ENCODE data around the gene RABEP2.
"Not testable (repeated sequence)": the region's sequence is repeated elsewhere in the genome, so short reads cannot be mapped to it uniquely, and the experiment has no call there.

RABEP2 gene

DNA sequence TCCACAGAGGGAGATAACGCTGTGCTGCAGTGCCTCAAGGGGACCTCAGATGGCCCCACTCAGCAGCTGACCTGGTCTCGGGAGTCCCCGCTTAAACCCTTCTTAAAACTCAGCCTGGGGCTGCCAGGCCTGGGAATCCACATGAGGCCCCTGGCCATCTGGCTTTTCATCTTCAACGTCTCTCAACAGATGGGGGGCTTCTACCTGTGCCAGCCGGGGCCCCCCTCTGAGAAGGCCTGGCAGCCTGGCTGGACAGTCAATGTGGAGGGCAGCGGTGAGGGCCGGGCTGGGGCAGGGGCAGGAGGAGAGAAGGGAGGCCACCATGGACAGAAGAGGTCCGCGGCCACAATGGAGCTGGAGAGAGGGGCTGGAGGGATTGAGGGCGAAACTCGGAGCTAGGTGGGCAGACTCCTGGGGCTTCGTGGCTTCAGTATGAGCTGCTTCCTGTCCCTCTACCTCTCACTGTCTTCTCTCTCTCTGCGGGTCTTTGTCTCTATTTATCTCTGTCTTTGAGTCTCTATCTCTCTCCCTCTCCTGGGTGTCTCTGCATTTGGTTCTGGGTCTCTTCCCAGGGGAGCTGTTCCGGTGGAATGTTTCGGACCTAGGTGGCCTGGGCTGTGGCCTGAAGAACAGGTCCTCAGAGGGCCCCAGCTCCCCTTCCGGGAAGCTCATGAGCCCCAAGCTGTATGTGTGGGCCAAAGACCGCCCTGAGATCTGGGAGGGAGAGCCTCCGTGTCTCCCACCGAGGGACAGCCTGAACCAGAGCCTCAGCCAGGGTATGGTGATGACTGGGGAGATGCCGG lies 7.5 kb upstream of the RABEP2 start:
- no peak for DNase-seq

DNA sequence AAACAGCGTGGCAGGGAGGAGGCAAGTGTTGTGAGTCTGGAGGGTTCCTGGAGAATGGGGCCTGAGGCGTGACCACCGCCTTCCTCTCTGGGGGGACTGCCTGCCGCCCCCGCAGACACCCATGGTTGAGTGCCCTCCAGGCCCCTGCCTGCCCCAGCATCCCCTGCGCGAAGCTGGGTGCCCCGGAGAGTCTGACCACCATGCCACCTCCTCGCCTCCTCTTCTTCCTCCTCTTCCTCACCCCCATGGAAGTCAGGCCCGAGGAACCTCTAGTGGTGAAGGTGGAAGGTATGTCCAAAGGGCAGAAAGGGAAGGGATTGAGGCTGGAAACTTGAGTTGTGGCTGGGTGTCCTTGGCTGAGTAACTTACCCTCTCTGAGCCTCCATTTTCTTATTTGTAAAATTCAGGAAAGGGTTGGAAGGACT lies 6.8 kb upstream of the RABEP2 start, which contains the start of gene CD19:
CD19 (plus strand) TSS at position 171 of the 425 bp plus-strand sequence; CDS start at position 201, 30 bp downstream.
- DNase-seq = no peak

DNA sequence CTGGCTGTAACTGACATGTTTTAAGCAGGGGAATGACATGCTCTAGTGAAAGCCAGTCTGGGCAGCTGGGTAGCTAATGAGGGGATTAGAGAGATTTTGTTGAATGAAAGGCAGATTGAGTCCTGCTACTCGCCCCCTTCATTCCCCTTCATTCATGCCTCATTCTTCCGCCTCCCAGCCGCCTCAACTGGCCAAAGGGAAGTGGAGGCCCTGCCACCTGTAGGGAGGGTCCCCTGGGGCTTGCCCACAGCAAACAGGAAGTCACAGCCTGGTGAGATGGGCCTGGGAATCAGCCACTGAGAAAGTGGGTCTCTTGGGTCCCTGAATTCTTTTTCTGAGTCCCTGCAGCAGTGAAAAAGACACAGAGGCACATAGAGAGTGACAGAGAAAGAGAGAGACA lies 5.6 kb upstream of the RABEP2 start:
- no peak for DNase-seq

DNA sequence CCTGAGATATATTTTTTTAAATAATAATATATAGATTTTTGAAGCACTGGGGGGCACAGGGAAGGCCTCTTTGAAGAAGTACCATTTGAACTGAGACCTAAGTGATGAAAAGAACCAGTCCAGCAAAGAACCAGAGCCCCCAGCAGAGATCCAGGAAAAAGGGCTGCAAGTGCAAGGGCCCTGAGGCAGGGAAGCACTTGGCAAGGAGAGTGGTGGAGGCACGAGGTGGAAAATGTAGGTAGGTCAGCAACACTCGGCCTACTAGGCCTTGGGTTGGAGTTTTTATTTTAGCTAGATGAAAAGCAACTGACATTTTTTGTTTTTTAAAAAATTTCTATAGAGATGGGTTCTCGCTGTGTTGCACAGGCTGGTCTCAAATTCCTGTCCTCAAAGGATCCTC lies 5.2 kb upstream of the RABEP2 start:
- DNase-seq = no peak

DNA sequence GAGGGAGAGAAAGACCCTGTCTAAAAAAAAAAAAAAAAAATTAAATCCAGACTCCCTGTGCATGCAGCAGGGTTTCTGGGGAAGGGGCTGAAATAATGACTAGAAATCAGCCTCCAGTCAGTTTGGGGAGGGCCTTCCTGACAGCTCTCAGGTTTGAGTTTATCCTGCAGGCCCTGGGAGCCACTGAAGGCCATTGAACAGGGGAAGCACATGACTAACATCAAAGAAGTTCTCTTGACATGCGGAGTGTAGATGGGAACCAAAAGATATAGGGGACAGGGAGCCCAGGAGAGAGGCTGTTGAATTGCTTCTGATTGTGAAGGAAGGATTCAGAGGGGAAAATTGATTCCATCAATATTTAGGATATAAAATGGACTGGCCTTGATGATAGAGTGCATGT lies 2.8 kb upstream of the RABEP2 start:
- no peak for DNase-seq

DNA sequence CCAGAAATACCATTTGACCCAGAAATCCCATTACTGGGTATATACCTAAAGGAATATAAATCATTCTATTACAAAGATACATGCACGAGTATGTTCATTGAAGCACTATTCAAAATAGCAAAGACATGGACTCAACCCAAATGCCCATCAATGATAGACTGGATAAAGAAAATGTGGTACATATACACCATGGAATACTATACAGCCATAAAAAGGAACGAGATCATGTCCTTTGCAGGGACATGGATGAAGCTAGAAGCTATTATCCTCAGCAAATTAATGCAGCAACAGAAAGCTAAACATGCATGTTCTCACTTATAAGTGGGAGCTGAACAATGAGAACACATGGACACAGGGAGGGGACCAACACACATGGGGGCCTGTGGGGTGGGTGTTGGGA lies 1.2 kb upstream of the RABEP2 start:
- DNase-seq = not testable (repeated sequence)

DNA sequence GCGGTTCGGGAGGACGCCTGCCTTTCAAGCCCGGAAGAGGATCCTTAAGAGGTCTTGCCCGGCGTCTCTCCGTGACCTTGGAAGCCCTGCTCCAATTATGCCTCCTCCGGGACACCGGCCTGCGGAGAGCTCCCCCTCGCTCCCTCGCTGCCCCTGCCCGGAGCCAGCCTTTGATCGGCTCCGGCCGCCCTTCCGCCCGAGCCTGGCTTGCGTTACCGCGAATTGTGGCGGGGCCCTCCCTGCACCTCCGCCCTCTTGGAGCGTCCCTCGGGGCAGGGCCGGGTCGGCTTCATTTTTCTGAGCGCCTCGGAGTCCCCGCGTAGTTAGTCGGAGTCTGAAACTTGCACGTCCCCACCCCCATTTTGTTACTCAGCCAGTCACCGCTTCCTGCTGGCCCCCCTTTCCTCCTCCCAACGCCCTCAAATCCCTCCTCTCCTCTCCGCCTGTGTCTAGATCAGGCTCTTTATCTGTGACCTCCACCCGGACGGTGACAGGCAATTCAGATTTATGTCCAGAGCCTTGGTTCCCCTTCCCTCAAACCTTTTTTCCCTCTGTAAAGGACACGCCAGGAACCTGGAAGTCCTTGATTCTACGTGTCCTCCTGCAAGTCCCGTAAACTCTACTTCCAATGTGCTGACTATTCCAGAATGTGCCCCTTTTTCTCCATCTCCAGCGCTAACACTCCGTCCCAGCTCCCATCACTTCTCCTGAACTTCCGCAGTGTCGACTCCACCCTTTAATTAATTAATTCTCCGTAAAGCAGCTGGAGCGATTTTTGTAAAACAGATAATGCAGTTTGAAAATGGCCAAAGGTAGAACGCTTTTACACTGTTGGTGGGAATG lies 569 bp upstream of the RABEP2 start:
- DNase-seq = peak; percentile 83

DNA sequence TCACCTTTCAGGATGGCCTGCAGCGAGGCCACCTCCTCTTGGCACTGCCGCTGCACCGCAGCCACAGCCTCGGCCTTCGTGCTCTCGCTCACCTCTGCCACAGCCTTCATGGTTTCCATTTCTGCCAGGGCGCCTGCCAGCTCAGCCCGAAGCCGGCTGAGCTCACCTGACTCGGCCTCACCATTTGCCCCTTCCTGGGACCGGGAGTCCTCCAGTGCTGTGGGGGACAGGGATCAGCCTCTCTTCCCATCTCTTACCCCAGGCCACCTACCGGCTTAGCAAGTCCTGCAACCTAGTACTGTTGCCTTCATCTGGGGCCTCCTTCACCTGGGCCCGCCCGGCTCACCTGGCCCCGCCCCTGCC lies 658 bp downstream of the RABEP2 start:
- DNase-seq = no peak

DNA sequence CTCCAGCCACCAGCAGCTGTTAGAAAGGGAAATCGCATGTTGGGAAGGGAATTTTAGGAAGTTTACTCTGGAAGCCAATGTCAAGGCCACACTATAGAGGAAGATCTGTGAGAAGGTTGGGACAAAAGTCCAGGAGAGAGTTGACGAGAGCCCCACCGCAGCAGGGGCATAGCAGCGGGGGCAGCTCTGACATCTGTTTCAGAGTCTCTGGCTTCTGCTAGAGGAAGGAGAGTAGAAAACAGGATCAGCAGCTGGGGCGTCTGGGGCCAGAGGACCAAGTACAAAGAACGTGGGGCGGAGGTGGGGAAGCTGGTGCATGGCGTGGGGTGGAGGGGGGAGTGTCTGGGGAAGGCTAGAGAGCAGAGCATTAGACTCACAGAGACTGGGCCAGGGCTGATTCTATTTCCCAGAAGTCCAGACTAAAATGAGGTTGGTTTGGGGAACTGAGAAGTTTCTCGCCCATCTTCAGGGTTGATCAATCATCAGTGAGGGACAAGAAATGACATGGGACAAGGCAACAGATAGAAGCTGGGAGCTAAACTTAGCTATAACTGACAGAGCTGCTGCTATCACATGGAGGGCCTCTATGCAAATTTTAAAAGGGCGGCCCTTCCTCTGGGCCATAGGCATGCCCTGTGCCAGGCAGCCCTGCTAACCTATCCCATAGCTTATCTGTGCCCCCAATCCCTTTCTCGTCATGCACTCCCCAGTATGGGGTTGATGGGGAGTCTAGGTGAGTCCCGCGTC lies 1.2 kb downstream of the RABEP2 start:
- DNase-seq = peak; percentile 10

DNA sequence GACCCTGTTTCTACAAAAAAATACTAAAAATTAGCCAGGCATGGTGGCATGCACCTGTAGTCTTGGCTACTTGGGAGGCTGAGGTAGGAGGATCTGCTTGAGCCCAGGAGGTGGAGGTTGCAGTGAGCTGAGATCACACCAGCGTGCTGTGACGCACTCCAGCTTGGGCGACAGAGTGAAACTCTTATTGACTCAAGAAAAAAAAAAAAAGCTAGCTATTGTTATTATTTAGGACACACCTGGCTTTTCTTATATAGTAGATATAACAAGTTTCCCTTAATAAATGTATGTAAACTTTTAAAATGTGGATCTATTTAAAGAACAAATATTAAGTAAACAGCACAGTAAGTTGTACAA lies 1.8 kb downstream of the RABEP2 start:
- no peak for DNase-seq

DNA sequence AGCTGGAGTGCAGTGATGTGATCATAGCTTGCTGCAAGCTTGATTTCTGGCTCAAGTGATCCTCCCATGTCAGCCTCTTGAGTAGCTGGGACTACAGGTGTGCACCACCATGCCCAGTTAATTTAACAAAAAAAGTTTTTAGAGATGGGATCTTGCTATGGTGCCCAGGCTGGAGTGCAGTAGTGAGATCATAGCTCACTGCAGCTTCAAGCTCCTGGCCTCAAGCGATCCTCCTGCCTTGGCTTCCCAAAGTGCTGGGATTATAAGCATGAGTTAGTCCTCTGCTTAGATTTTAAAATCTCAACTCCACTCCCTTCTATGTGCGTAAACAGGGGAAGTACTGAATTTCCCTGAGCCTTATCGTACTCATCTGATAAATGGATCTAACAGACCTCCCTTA lies 6.3 kb downstream of the RABEP2 start:
- no peak for DNase-seq

DNA sequence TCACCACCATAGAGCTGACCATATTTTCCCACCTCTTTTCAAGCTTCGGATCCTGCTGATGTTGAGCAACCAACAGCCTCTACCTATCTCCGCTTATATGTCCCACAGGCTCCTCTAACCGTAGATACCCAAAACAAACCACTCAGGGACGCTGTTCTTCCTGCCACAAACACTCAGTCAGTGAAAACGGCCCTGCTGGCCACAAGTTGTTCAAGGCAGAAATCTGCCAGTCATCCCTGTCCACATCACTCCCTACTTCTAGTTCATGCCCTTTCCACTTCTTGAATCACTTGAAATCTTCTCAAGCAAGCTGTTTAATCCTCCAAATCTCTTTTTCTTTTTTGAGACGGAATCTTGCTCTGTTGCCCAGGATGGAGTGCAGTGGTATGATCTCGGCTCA lies 7.9 kb downstream of the RABEP2 start:
- no peak for DNase-seq

DNA sequence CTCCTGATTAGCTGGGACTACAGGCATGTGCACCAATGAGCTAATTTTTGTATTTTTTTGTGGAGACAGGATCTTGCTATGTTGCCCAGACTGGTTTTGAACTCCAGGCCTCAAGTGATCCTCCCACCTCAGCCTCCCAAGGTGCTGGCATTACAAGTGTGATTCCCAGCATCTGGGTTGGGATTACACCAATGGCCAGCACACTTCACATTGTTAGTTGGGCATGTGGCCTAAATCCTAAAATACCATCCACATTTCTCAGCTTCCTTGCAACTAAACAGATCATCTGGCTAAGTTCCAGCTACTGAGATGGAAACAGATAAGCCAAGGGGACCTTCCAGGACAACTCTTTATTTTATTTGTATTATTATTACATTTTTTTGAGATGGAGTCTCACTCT lies 9.9 kb downstream of the RABEP2 start:
- DNase-seq = no peak

DNA sequence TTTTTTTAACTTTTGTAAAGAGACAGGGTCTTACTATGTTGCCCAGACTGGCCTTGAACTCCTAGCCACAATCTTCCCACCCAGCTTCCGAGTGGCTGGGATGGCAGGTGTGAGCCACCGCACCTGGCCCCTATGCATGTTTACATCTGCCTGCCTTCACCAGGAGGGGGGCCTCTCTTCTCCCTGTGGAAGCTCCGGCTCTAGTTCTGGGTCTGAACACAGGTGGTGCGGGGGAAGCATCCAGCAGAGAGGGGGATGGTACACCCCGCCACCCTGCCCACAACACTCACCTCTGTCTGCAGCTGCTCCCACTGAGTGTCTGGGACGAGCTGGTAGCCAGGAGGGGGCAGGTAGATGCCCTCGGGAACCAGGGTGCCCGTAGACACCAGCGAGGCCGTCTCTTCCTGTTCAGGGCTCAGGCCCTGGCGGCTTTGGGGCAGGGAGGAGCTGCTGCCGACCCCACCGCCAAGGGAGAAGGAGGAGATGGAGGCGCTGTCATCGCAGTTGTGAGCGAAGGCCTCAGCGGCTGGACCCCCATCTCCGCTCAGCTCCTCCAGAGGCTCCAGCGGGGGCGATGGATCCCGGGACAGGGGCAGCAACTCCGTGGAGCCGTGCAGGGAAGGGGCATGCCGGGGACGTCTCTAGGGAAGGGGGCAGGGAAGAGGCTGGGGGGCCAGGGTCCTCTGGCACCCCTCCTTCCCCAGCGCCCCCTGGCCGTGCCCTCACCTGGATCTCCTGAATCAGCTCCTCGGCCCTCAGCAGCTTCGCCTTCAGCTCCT lies 10.9 kb downstream of the RABEP2 start:
- DNase-seq = no peak

DNA sequence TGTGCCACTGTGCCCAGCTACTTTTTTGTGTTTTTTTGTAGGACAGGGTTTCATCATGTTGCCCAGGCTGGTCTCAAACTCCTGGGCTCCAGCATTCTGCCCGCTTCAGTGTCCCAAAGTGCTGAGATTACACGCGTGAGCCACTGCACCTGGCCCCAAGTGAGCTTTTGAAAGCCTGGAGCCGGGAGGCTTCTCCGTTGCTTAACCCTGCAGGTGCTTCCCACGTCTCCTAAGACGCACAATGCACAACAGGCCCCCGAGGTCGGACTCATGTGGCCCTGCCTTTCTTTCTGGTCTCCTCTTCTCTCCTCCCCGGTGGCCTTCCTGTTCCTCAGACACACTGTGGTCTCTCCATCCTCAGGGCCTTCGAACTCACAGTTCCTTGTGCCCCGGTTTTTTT lies 12.5 kb downstream of the RABEP2 start:
- DNase-seq = no peak

DNA sequence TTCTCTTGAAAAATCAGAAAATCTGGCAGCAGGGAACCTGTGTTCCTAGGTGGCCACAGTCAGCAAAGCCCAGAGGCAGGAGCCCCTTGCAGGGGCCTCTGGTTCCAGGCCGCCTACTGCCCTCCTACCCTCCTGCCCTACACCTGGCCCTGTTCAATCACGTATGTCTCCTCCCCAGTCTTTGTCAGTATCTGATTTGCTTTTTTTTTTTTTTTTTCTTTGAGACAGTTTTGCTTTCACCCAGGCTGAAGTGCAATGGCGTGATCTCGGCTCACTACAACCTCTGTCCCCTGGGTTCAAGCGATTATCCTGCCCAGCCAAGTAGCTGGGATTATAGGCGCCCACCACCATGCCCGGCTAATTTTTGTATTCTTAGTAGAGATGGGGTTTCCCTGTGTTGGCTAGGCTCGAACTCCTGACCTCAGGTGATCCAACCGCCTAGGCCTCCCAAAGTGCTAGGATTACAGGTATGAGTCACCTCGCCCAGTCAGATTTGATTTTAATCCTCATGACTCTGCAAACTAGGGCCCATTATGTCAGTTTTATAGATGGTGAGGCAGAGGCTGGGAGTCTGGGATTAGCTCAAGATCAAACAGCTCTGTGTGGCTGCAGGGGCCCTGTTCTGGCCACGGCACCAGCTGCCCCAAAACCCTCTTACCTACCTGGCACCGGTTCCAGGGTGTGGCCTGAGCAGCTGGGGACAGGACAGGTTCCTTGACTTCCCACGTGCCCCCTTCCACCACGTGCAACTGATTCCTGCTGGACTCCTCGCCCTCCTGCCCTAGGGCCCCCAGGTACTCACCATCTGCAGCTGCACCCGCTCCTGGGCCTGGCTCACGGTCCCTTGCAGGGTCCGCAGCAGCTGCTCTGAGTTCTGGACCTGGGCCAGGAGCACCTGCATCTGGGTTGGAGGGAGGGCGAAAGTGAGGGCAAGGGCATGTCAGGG lies 14.7 kb downstream of the RABEP2 start:
- DNase-seq = no peak

DNA sequence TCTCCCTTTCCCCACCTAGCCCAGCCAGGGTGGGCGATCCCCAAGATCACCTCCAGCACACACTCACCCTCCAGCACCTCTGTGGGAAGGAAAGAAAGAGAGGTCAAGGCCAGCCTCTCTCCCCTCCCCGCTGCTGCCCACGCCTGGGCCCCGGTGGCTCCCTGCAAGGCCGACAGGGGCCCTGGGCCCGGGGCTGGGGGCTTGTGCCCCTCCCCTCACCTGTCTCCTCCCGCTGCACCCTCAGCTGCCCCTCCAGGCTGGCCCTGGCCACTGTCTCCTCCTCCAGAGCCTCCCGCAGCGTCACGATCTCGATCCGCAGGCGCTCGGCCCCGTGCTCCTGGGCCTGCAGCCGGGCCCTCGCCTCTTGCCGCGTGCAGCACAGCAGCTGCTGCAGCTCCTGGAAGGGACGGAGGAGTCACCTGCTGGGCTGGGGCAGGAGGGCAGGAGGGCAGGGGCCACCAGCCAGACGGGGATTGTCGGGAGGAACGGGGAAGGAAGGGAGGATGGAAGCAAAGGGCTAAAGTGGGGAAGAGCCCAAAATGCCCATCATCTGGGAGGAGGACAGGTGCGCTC lies 19.2 kb downstream of the RABEP2 start:
- DNase-seq = no peak

DNA sequence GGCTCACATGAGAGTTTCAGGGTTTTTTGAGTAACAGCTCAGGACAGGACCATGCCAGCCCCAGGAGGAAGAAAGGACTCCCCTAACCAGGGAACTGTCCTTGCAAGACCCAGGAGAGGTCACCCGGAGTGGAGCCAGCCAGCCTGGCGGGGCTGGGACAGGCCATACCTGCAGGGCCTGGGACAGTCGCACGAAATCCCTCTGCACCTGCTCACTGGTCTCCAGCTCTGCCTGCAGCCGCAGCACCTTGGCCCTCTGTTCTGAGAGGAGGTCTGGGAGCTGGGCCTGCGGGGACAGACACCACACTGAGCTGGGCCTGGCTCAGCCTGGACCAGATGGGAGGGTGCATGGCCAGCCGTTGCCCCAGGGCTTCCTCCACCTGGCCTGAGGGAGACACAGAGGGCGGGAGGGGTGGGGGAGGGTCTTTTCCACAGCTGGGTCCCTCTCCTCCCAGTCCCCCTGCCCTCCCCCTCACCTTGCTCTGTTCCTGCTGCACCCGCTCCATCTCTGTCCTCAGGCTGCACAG lies 19.7 kb downstream of the RABEP2 start:
- DNase-seq = no peak

DNA sequence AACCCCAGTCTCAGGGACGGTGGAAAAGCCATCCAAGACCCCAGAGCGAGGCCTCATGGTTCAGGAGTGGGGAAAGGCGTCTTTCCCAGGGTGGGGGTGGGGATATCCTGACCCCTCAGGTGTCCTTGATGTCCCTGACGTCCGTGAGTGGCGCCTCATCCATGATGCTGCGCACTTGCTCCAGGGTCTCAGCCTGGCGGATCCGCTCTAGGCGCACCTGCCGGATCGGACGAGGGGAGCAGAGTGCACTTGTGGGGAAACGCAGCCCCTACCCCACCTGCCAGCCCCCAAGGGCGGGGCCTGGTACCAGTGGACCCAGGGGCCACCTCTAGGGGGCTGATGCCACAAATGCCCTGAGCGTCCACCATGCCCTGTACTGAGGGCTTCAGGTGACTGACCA lies 20.2 kb downstream of the RABEP2 start:
- no peak for DNase-seq

DNA sequence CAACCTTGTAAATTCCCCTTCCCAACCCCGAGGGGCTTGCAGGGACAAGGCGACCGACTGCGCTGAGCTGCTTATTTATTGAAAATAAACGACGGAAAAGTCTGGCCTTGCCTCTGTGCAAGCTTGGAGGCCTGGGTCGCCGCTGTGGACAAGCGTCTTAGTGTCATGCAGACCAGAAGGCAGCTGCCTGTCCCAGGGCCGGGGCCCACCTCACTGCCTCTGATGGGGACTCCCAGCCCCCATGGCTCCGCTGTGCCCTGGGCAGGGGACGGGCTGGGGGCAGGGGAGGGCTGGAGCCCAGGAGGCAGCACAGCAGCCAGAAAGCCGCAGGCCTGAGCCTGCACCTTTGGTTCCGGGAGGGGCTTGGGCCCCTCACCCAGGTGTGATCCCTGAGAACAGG lies 20.7 kb downstream of the RABEP2 start:
- no peak for DNase-seq
